Mesothelial cell of epicardium (in vitro differentiated cells): ENCODE measurements around the gene SPEN. TPM values are rescaled to one million over a fixed set of nuclear protein-coding genes. Genes with fewer than 3 reads are reported as not detected.
A peak's percentile ranks its signal among the peaks of the same experiment; 100 is the strongest.

Source experiments
- DNase-seq, 2 experiments: peaks; one replicate each; pipeline ENCODE4 v3.0.0; 2021; ENCODE audit warnings: low spot score in 2 of 2; ENCODE audit not compliant: unreplicated experiment in 2 of 2
- H3K27ac Mint-ChIP-seq: 2 replicates; pipeline ENCODE4 v1.8.0; 2021; ENCODE audit warnings: mixed read lengths
- H3K27me3 Mint-ChIP-seq: 2 replicates; pipeline ENCODE4 v1.8.0; 2021; ENCODE audit warnings: low read depth, mixed read lengths
- H3K36me3 Mint-ChIP-seq: 2 replicates; pipeline ENCODE4 v1.8.0; 2021; ENCODE audit warnings: mixed read lengths
- H3K4me1 Mint-ChIP-seq: 2 replicates; pipeline ENCODE4 v1.8.0; 2021; ENCODE audit warnings: mixed read lengths
- H3K4me3 Mint-ChIP-seq: 2 replicates; pipeline ENCODE4 v1.8.0; 2021; ENCODE audit warnings: mild to moderate bottlenecking, moderate library complexity, mixed read lengths
- H3K9me3 Mint-ChIP-seq: 2 replicates; pipeline ENCODE4 v1.8.0; 2021; ENCODE audit warnings: mixed read lengths
- CTCF ChIP-seq: fragments of 200-600 bp; sonication (generic); IDR thresholded peaks from one replicate; pipeline ENCODE4 v1.5.0; 2021; ENCODE audit warnings: antibody characterized with exemption; ENCODE audit not compliant: unreplicated experiment
- total RNA-seq: library from RNA; stranded (reverse); gene quantifications from 3 replicates; pipeline ENCODE4 v1.2.1, GENCODE V29; 2021

SPEN gene
- total RNA-seq, 1 donor from 2014 or later: 88.0 TPM

DNA sequence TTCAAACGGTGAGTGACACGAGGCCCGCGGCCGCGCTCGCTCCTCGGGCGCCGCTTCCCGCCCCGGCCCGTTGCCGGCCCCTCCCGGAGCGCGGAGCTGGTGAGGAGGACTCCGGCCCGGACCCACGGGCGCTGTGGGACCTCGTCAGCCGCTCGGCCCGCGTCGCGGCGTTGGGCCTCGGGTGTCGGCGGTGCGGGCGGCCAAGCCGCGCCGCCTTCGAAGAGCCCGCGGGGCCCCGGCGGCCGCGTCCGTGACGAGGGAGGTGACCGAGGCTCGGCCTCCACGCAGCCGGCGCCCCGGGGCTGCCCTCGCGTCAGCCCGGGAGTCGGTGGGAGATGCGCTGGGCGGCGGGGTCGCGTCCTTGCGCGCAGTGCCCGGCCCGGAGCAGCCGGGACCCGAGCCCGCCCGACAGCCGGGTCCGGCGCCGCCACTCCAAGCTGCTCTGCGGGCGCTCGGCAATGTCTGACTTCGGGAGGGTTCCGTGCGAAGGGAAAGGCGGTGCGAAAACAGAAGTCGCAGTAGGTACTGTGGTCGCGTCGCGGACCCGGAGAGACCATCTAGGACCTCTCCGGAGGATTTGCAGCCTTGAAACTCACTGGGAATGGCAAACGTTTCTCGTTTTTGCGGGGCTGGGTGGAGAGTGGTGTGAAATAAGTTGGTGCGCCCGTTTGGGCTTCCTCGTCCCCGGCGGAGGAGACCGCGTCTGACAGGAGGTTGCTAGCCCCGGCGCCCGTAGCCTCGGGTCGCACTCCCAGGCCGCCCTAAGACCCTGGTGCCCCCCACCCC lies 829 bp downstream of the SPEN start:
- DNase-seq: peak; percentile 23 to 60
- Mint-ChIP-seq H3K27me3 (no peaks in the 10 kb centered on the region), H3K4me1 (peaks cover 40% of the 10 kb centered on the region), H3K27ac (peak overlapping the region; percentile 99), H3K4me3 (peak overlapping the region; percentile 97), H3K36me3 (no peaks in the 10 kb centered on the region), H3K9me3 (no peaks in the 10 kb centered on the region)
- no peak for TF ChIP-seq CTCF

DNA sequence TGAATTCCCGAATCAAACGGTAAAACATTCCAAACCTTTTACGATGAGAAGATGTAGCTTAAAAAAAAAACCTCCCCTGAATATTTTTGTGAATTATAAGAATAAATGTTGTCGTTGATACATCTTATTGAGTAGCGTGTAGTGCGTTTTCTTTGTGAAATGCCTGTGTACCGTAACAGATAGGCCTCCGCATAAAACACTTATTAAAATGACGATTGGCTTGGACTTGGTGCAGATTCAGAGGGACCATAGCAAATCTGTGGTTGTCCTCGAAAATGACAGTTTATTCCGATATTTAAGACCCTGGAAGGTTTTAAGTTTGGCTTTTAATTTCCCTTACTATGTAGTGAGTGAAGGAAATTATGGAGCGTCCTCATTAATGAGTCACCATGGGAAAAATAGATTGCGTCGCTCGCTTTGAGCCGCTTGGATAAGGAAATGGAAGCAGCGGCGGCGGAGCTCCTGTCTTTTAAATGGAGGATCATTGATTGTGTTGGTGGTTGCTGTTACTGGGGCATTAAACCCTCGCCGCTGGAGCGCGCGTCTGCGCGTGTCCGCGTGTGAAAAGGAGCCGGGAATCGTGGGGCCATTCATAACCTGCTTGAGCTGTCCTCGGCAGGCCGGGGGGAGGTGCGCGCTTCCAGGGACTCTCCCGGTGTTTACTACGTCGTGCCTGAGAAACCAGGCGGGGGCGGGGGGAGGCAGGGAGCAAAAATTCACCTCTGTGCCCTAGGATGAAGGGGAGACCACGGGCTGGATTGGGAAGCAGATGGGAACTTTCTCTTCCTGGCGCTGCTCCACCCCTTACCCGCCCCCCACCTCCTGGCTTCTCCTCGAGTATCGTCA lies 1.6 kb downstream of the SPEN start:
- no peak for TF ChIP-seq CTCF
- Mint-ChIP-seq H3K36me3 (no peaks in the 10 kb centered on the region), H3K4me3 (peak overlapping the region; percentile 97), H3K4me1 (peaks cover 35% of the 10 kb centered on the region), H3K27me3 (no peaks in the 10 kb centered on the region), H3K27ac (peak overlapping the region; percentile 99), H3K9me3 (no peaks in the 10 kb centered on the region)
- peak; percentile 68 to 84 for DNase-seq

GRCh38 chr1:15849775-15850324 lies 2.3 kb downstream of the SPEN start:
- no peaks in the 10 kb centered on the region for H3K36me3 Mint-ChIP-seq

DNA sequence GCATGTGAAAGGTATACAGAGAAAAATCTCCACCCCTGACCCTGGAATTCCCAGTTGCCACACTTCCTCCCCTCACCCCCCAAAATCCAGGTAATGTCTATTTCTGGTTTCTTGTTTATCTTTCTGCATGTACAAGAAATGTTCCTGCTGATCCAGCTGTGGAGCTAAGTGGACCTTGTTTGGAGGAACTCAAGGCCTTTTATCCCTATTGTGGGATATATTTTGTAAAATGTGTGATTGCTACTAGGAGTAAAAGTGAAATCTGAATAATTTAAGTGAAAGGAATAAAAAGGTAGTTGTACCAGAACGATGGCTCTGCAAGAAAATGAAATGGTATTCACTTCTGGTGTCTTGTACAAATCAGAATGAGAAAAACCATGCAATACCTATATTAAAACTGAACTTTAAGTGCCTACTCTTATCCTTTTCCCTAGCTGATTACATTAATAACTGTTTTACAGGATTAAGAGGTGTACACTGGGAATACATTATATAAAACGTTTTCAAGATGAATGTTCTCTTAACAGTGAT lies 3.0 kb downstream of the SPEN start:
- H3K27me3 Mint-ChIP-seq: no peaks in the 10 kb centered on the region
- peak overlapping the region; percentile 97 for H3K4me3 Mint-ChIP-seq
- no peak for TF ChIP-seq CTCF
- peak overlapping the region; percentile 98 for H3K27ac Mint-ChIP-seq
- H3K9me3 Mint-ChIP-seq: no peaks in the 10 kb centered on the region
- peaks cover 27% of the 10 kb centered on the region for H3K4me1 Mint-ChIP-seq
- H3K36me3 Mint-ChIP-seq: no peaks in the 10 kb centered on the region
- no peak for DNase-seq

More at GRCh38 chr1:15849775-15850324, 2.3 kb downstream of the SPEN start:
- Mint-ChIP-seq H3K4me3 (peak overlapping the region; percentile 97), H3K9me3 (no peaks in the 10 kb centered on the region), H3K27ac (peak overlapping the region; percentile 99), H3K27me3 (no peaks in the 10 kb centered on the region), H3K4me1 (peaks cover 33% of the 10 kb centered on the region)
- peak; percentile 46 to 73 for DNase-seq
- no peak for TF ChIP-seq CTCF

GRCh38 chr1:15851210-15852035 lies 3.9 kb downstream of the SPEN start:
- DNase-seq: no peak
- Mint-ChIP-seq H3K9me3 (no peaks in the 10 kb centered on the region), H3K4me1 (peaks cover 27% of the 10 kb centered on the region), H3K36me3 (no peaks in the 10 kb centered on the region), H3K27me3 (no peaks in the 10 kb centered on the region), H3K4me3 (peak overlapping the region; percentile 31), H3K27ac (peak overlapping the region; percentile 92)
- no peak for TF ChIP-seq CTCF
